K562 (cell line): ENCODE data around the gene MUCL3. TPM values are rescaled to one million over a fixed set of nuclear protein-coding genes. Genes with fewer than 3 reads are reported as not detected.

ENCODE experiments used
- BHLHE40 ChIP-seq: IDR thresholded peaks from 2 replicates; pipeline ENCODE4 v1.6.1; 2011; ENCODE audit warnings: low read length, improper control_type of control experiment
- C11orf30 ChIP-seq: fragments of 450-650 bp; IDR thresholded peaks from 2 replicates; pipeline ENCODE4 v1.6.1; 2016; ENCODE audit warnings: low read depth, mild to moderate bottlenecking
- CBX5 ChIP-seq: IDR thresholded peaks from 2 replicates; pipeline ENCODE4 v1.6.1; 2014; ENCODE audit warnings: low read depth, borderline replicate concordance
- EP300 ChIP-seq: IDR thresholded peaks from 2 replicates; pipeline ENCODE4 v1.6.1; 2012; ENCODE audit warnings: low read length, improper control_type of control experiment
- ILF3 ChIP-seq: fragments of 450-650 bp; IDR thresholded peaks from 2 replicates; pipeline ENCODE4 v1.6.1; 2018; ENCODE audit warnings: antibody characterized with exemption, mild to moderate bottlenecking, moderate library complexity, borderline replicate concordance
- MEIS2 ChIP-seq: fragments of 450-650 bp; IDR thresholded peaks from 2 replicates; pipeline ENCODE4 v1.6.1; 2014; ENCODE audit warnings: mild to moderate bottlenecking; ENCODE audit not compliant: partially characterized antibody
- NR2C2 ChIP-seq, 2 experiments: fragments of 200-800 bp in 1 of 2; sonication (Bioruptor generic) in 1 of 2; sonication (generic) in 1 of 2; formaldehyde crosslinking in 1 of 2; IDR thresholded peaks; 2 replicates each; pipeline versions ENCODE4 v1.6.1 to v1.8.0; 2016 to 2022; ENCODE audit warnings: mild to moderate bottlenecking in 1 of 2, missing compliant biosample characterization in 1 of 2, missing genetic modification characterization in 1 of 2, missing genetic modification reagents in 1 of 2
- OTX1 ChIP-seq: fragments of 450-650 bp; formaldehyde crosslinking; IDR thresholded peaks from 2 replicates; pipeline ENCODE4 v1.4.0; 2022; ENCODE audit warnings: mild to moderate bottlenecking
- POLR2G ChIP-seq: fragments of 200-400 bp; formaldehyde crosslinking; IDR thresholded peaks from 2 replicates; pipeline ENCODE4 v1.6.1; 2017; ENCODE audit warnings: low read depth, mild to moderate bottlenecking, antibody characterized with exemption, low read length, moderate library complexity
- RAD21 ChIP-seq, 2 experiments: fragments of 250-450 bp in 1 of 2; fragments of 450-650 bp in 1 of 2; sonication (Bioruptor Pico) in 1 of 2; formaldehyde crosslinking in 1 of 2; IDR thresholded peaks in 1 of 2; conservative IDR thresholded peaks in 1 of 2; 2 replicates each; pipeline versions ENCODE4 v1.4.0 to v1.8.0; 2020 to 2022; ENCODE audit warnings: mild to moderate bottlenecking in 2 of 2, moderate library complexity in 1 of 2
- SIN3B ChIP-seq: fragments of 450-650 bp; IDR thresholded peaks from 2 replicates; pipeline ENCODE4 v1.6.1; 2017; ENCODE audit warnings: low read depth, mild to moderate bottlenecking, moderate library complexity
- SLC30A9 ChIP-seq: fragments of 250-450 bp; sonication (Bioruptor Pico); IDR thresholded peaks from 2 replicates; pipeline ENCODE4 v1.8.0; 2022; ENCODE audit warnings: mild to moderate bottlenecking, moderate library complexity
- SMAD3 ChIP-seq: fragments of 450-650 bp; formaldehyde crosslinking; conservative IDR thresholded peaks from 2 replicates; pipeline ENCODE4 v1.4.0; 2020; ENCODE audit warnings: mild to moderate bottlenecking
- ZEB2 ChIP-seq: fragments of 450-650 bp; IDR thresholded peaks from 2 replicates; pipeline ENCODE4 v1.6.1; 2016
- polyA plus RNA-seq, 8 experiments: library from polyadenylated mRNA; depleted of rRNA in 4 of 8; stranded (reverse) in 5 of 8; unstranded in 3 of 8; fragments of >200 nt; fragmentation: Nextera tagmentation in 2 of 8; fragmentation: Illumina TruSeq in 1 of 8; extraction: Ambion mirVana in 2 of 8; extraction: Trizol in 1 of 8; gene quantifications; 2 replicates each; pipeline versions ENCODE4 v1.2.1 to v1.2.3, GENCODE V29; 2011 to 2014; ENCODE audit warnings: inconsistent platforms in 1 of 8, missing spikeins in 1 of 8
- total RNA-seq, 7 experiments: library from RNA; depleted of rRNA in 6 of 7; stranded (reverse); fragments of >200 nt in 6 of 7; fragmentation: Illumina TruSeq in 2 of 7; extraction: Trizol in 2 of 7; gene quantifications; 2 replicates each; pipeline versions ENCODE4 v1.2.1 to v1.2.3, GENCODE V29; 2011 to 2021; ENCODE audit warnings: low replicate concordance in 1 of 7
- TF ChIP-seq, protein P1 (sequence below): fragments of 450-650 bp; IDR thresholded peaks from 2 replicates; pipeline ENCODE4 v1.7.1; 2018; ENCODE audit warnings: mild to moderate bottlenecking, low read depth; ENCODE audit not compliant: partially characterized antibody
- TF ChIP-seq, protein P2 (sequence below): fragments of 450-650 bp; IDR thresholded peaks from one replicate; pipeline ENCODE4 v1.6.1; 2018; ENCODE audit warnings: mild to moderate bottlenecking, moderate library complexity; ENCODE audit not compliant: partially characterized antibody
- TF ChIP-seq, protein P3 (sequence below): sonication (generic); formaldehyde crosslinking; IDR thresholded peaks from 2 replicates; pipeline ENCODE4 v1.9.0; 2022; ENCODE audit warnings: mild to moderate bottlenecking, missing genetic modification reagents
- TF ChIP-seq, protein P4 (sequence below): IDR thresholded peaks from 3 replicates; pipeline ENCODE4 v1.6.1; 2011; ENCODE audit warnings: borderline replicate concordance, mild to moderate bottlenecking; ENCODE audit not compliant: insufficient read length, insufficient read depth

The MUCL3 gene
- total and polyA plus RNA-seq, 9 of the 15 experiments (the other 6 are each of a cell fraction or from before 2014, with no cell fraction given) = 0.07 TPM; not detected in 8

DNA sequence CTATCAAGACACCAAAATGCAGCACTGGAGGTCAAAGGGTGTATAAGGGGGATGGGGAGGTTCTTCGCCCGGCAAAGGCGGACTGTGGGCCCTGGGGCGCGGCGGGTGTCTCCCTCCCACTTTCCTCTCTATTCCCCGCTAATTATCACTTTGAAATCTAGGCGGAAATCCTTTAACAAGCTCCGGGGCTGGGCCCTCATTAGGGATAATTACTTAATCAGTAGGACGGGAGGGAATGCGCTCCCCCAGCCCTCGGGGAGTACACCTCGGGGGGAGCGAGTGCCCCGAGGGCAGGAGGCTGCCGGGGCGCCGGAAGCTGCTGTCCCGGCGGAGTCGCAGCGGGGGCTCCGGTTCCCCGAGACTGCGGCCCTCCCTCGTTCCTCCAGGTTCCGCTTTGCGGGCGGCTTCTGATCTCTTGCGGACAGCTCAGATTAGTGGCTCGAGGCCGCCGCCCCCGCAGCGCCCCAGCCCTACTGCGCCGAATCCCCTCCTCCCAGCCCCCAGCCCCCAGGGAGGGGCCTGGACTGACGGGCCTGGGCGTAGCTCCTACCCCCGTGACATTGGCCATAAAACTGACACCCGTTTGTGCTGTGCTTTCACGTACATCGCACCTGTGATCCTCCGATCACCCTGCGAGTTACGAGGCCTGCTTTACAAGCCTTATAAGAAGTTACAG is 14.7 kb downstream of the MUCL3 start (continued):
- TF ChIP-seq BHLHE40 (peak; percentile 12; the same call in 1 of the 2 replicates), RAD21 (CRISPR knock-in tag; conservative IDR thresholded peaks at IDR 0.05 in 1 of 2, IDR thresholded peaks at IDR 0.05 in 1 of 2) (peak in 1 of 2 experiments; percentile 25; a peak in 2 of 4 replicates), ILF3 (no peak), EP300 (peak; percentile 55; the same call in 1 of the 2 replicates), POLR2G (peak; percentile 82), MEIS2 (peak; percentile 95), CBX5 (0 out of 2 replicates have a peak, but pooled peaks have one; percentile 50), SIN3B (0 out of 2 replicates have a peak, but pooled peaks have one; percentile 13), C11orf30 (peak; percentile 36; the same call in 1 of the 2 replicates), SLC30A9 (CRISPR knock-in tag) (no peak), NR2C2 (CRISPR knock-in tag; IDR thresholded peaks at IDR 0.05) (no peak), NR2C2 (tag; IDR thresholded peaks at IDR 0.05) (peak; percentile 86), OTX1 (no peak), SMAD3 (no peak), ZEB2 (peak; percentile 95)
- TF ChIP-seq, protein P1, sequence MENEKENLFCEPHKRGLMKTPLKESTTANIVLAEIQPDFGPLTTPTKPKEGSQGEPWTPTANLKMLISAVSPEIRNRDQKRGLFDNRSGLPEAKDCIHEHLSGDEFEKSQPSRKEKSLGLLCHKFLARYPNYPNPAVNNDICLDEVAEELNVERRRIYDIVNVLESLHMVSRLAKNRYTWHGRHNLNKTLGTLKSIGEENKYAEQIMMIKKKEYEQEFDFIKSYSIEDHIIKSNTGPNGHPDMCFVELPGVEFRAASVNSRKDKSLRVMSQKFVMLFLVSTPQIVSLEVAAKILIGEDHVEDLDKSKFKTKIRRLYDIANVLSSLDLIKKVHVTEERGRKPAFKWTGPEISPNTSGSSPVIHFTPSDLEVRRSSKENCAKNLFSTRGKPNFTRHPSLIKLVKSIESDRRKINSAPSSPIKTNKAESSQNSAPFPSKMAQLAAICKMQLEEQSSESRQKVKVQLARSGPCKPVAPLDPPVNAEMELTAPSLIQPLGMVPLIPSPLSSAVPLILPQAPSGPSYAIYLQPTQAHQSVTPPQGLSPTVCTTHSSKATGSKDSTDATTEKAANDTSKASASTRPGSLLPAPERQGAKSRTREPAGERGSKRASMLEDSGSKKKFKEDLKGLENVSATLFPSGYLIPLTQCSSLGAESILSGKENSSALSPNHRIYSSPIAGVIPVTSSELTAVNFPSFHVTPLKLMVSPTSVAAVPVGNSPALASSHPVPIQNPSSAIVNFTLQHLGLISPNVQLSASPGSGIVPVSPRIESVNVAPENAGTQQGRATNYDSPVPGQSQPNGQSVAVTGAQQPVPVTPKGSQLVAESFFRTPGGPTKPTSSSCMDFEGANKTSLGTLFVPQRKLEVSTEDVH = peak; percentile 77
- TF ChIP-seq, protein P2, sequence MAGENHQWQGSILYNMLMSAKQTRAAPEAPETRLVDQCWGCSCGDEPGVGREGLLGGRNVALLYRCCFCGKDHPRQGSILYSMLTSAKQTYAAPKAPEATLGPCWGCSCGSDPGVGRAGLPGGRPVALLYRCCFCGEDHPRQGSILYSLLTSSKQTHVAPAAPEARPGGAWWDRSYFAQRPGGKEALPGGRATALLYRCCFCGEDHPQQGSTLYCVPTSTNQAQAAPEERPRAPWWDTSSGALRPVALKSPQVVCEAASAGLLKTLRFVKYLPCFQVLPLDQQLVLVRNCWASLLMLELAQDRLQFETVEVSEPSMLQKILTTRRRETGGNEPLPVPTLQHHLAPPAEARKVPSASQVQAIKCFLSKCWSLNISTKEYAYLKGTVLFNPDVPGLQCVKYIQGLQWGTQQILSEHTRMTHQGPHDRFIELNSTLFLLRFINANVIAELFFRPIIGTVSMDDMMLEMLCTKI = no peak
- TF ChIP-seq, protein P3, sequence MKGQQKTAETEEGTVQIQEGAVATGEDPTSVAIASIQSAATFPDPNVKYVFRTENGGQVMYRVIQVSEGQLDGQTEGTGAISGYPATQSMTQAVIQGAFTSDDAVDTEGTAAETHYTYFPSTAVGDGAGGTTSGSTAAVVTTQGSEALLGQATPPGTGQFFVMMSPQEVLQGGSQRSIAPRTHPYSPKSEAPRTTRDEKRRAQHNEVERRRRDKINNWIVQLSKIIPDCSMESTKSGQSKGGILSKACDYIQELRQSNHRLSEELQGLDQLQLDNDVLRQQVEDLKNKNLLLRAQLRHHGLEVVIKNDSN (CRISPR knock-in tag) = no peak
- TF ChIP-seq, protein P4, sequence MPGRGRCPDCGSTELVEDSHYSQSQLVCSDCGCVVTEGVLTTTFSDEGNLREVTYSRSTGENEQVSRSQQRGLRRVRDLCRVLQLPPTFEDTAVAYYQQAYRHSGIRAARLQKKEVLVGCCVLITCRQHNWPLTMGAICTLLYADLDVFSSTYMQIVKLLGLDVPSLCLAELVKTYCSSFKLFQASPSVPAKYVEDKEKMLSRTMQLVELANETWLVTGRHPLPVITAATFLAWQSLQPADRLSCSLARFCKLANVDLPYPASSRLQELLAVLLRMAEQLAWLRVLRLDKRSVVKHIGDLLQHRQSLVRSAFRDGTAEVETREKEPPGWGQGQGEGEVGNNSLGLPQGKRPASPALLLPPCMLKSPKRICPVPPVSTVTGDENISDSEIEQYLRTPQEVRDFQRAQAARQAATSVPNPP = no peak
